Activated effector memory CD4-positive, alpha-beta T cell treated with Interleukin-2 at 50 U/mL for 16 hours (primary cell): ENCODE results near the gene YJEFN3.

Experiments used
- DNase-seq: peaks from one replicate; pipeline ENCODE4 v3.0.0-alpha.2; 2020

YJEFN3 gene

GRCh38 chr19:19498255-19498991 lies 30.3 kb upstream of the YJEFN3 start:
- DNase-seq, result no peak

GRCh38 chr19:19499272-19499995 lies 29.3 kb upstream of the YJEFN3 start:
- no peak for DNase-seq

GRCh38 chr19:19500975-19501644 lies 27.6 kb upstream of the YJEFN3 start:
- no peak for DNase-seq

- DNase-seq, result no peak
These were observed 26.9 kb upstream of the YJEFN3 start for GRCh38 chr19:19501798-19502197.

- no peak for DNase-seq
These were observed 26.4 kb upstream of the YJEFN3 start for GRCh38 chr19:19502281-19502680.

GRCh38 chr19:19502808-19503602 lies 25.7 kb upstream of the YJEFN3 start:
- no peak for DNase-seq

GRCh38 chr19:19504754-19505668 lies 23.7 kb upstream of the YJEFN3 start:
- no peak for DNase-seq

- no peak for DNase-seq
These were observed 22.9 kb upstream of the YJEFN3 start for GRCh38 chr19:19505669-19506326.

GRCh38 chr19:19506592-19506991 lies 22.1 kb upstream of the YJEFN3 start:
- DNase-seq, result no peak

GRCh38 chr19:19507354-19507753 lies 21.4 kb upstream of the YJEFN3 start:
- DNase-seq, result no peak

GRCh38 chr19:19508217-19508616 lies 20.5 kb upstream of the YJEFN3 start:
- no peak for DNase-seq

GRCh38 chr19:19510432-19510831 lies 18.3 kb upstream of the YJEFN3 start:
- no peak for DNase-seq

GRCh38 chr19:19513682-19514081 lies 15.0 kb upstream of the YJEFN3 start:
- DNase-seq, result no peak

- no peak for DNase-seq
These were observed 14.5 kb upstream of the YJEFN3 start for GRCh38 chr19:19514215-19514657.

GRCh38 chr19:19514881-19515641 lies 13.7 kb upstream of the YJEFN3 start, which contains the start of gene TSSK6:
TSS of gene TSSK6 (minus strand) at chr19:19515548. CDS start at chr19:19515427, 121 bp downstream.
- DNase-seq, result no peak

- peak; percentile 92 for DNase-seq
These were observed 12.8 kb upstream of the YJEFN3 start, which contains the start of gene NDUFA13 for GRCh38 chr19:19515642-19516519. TSS of gene NDUFA13 (plus strand) at chr19:19516225. CDS start at chr19:19516239, 14 bp downstream.

- no peak for DNase-seq
These were observed 11.5 kb upstream of the YJEFN3 start for GRCh38 chr19:19517235-19517619.

GRCh38 chr19:19520989-19521388 lies 7.7 kb upstream of the YJEFN3 start:
- DNase-seq, result no peak

GRCh38 chr19:19523177-19523576 lies 5.5 kb upstream of the YJEFN3 start:
- no peak for DNase-seq
